Astrocyte (in vitro differentiated cells and primary cell): ENCODE results near the gene TNNI3K. TPM values are rescaled to one million over a fixed set of nuclear protein-coding genes. Genes with fewer than 3 reads are reported as not detected.

Source experiments
- DNase-seq: peaks from one replicate; pipeline ENCODE4 v3.0.0-alpha.2; 2010; ENCODE audit warnings: low read depth
- FAIRE-seq: peaks from 2 replicates; lab custom pipeline; 2011; peaks lifted over from hg19 to GRCh38; lab: Jason Lieb, UNC
- H2AFZ ChIP-seq: 2 replicates; pipeline ENCODE4 v1.6.0; 2012; ENCODE audit warnings: low read depth, low read length, inconsistent platforms
- H3K27ac ChIP-seq: 2 replicates; pipeline ENCODE4 v1.5.1; 2011; ENCODE audit warnings: low read depth, low read length, inconsistent platforms
- H3K27me3 ChIP-seq: 2 replicates; pipeline ENCODE4 v1.6.0; 2011; ENCODE audit warnings: low read length, inconsistent platforms; ENCODE audit not compliant: insufficient read depth
- H3K36me3 ChIP-seq: 2 replicates; pipeline ENCODE4 v1.5.1; 2011; ENCODE audit warnings: low read length, inconsistent platforms; ENCODE audit not compliant: insufficient read depth
- H3K4me1 ChIP-seq: 2 replicates; pipeline ENCODE4 v1.5.1; 2011; ENCODE audit warnings: low read length, inconsistent platforms; ENCODE audit not compliant: insufficient read depth
- H3K4me2 ChIP-seq: 2 replicates; pipeline ENCODE4 v1.6.0; 2012; ENCODE audit warnings: low read length, inconsistent platforms
- H3K4me3 ChIP-seq: 2 replicates; pipeline ENCODE4 v1.5.1; 2011; ENCODE audit warnings: low read depth, mild to moderate bottlenecking, low read length, inconsistent platforms; ENCODE audit not compliant: insufficient read depth
- H3K79me2 ChIP-seq: 2 replicates; pipeline ENCODE4 v1.6.0; 2012; ENCODE audit warnings: mild to moderate bottlenecking, low read length, inconsistent platforms; ENCODE audit not compliant: insufficient read depth
- H3K9ac ChIP-seq: 2 replicates; pipeline ENCODE4 v1.6.0; 2012; ENCODE audit warnings: mild to moderate bottlenecking, low read length, inconsistent platforms
- H3K9me3 ChIP-seq: 2 replicates; pipeline ENCODE4 v1.5.1; 2012; ENCODE audit warnings: low read depth, mild to moderate bottlenecking, low read length, inconsistent platforms; ENCODE audit not compliant: insufficient read depth
- H4K20me1 ChIP-seq: 2 replicates; pipeline ENCODE4 v1.6.0; 2012; ENCODE audit warnings: low read length, inconsistent platforms; ENCODE audit not compliant: insufficient read depth
- H3K27ac Mint-ChIP-seq: one replicate; pipeline ENCODE4 v1.8.0; 2021; ENCODE audit warnings: mild to moderate bottlenecking, mixed read lengths; ENCODE audit not compliant: unreplicated experiment
- H3K27me3 Mint-ChIP-seq: one replicate; pipeline ENCODE4 v1.8.0; 2021; ENCODE audit warnings: low read depth, mixed read lengths; ENCODE audit not compliant: unreplicated experiment
- H3K36me3 Mint-ChIP-seq: one replicate; pipeline ENCODE4 v1.8.0; 2021; ENCODE audit warnings: low read depth, mixed read lengths; ENCODE audit not compliant: unreplicated experiment
- H3K4me1 Mint-ChIP-seq: one replicate; pipeline ENCODE4 v1.8.0; 2021; ENCODE audit warnings: low read depth, mixed read lengths; ENCODE audit not compliant: unreplicated experiment
- H3K4me3 Mint-ChIP-seq: one replicate; pipeline ENCODE4 v1.8.0; 2021; ENCODE audit warnings: mild to moderate bottlenecking, moderate library complexity, mixed read lengths; ENCODE audit not compliant: unreplicated experiment
- H3K9me3 Mint-ChIP-seq: one replicate; pipeline ENCODE4 v1.8.0; 2021; ENCODE audit warnings: mild to moderate bottlenecking, mixed read lengths; ENCODE audit not compliant: unreplicated experiment
- CTCF ChIP-seq: IDR thresholded peaks from 2 replicates; pipeline ENCODE4 v1.5.1; 2011; ENCODE audit warnings: low read depth, mild to moderate bottlenecking, inconsistent platforms, low read length, moderate library complexity; ENCODE audit not compliant: insufficient read depth
- EZH2 ChIP-seq: IDR thresholded peaks from 2 replicates; pipeline ENCODE4 v1.6.1; 2012; ENCODE audit warnings: mild to moderate bottlenecking, low read length, inconsistent platforms; ENCODE audit not compliant: insufficient read depth
- total RNA-seq: library from RNA; stranded (reverse); gene quantifications from 2 replicates; pipeline ENCODE4 v1.2.1, GENCODE V29; 2021

Gene TNNI3K
- total RNA-seq, 1 donor from 2014 or later: 0.45 TPM

GRCh38 chr1:74463333-74463988, 228.3 kb downstream of the TNNI3K start:
- Mint-ChIP-seq H3K27ac (peak overlapping the region; percentile 91), H3K27me3 (no peaks in the 10 kb centered on the region), H3K4me3 (no peak overlapping the region), H3K36me3 (no peaks in the 10 kb centered on the region), H3K9me3 (no peaks in the 10 kb centered on the region), H3K4me1 (peaks cover 15% of the 10 kb centered on the region)
- DNase-seq: peak; percentile 58
- FAIRE-seq: no peak
- H3K4me2 ChIP-seq: peak overlapping the region; percentile 39
- no peak overlapping the region for H3K4me3 ChIP-seq
- H3K9ac ChIP-seq: no peak overlapping the region
- H3K27me3 ChIP-seq: no peaks in the 10 kb centered on the region
- H3K36me3 ChIP-seq: no peaks in the 10 kb centered on the region
- H3K9me3 ChIP-seq: no peaks in the 10 kb centered on the region
- H3K4me1 ChIP-seq: peaks cover 8% of the 10 kb centered on the region
- no peak overlapping the region for H2AFZ ChIP-seq
- no peak for TF ChIP-seq CTCF
- no peak for TF ChIP-seq EZH2
- no peak overlapping the region for H3K27ac ChIP-seq
- no peaks in the 10 kb centered on the region for H3K79me2 ChIP-seq
- H4K20me1 ChIP-seq: no peaks in the 10 kb centered on the region

- Mint-ChIP-seq H3K27ac (peak overlapping the region; percentile 91), H3K4me1 (peaks cover 15% of the 10 kb centered on the region), H3K36me3 (no peaks in the 10 kb centered on the region), H3K9me3 (no peaks in the 10 kb centered on the region), H3K4me3 (no peak overlapping the region), H3K27me3 (no peaks in the 10 kb centered on the region)
- Histone ChIP-seq H4K20me1 (no peaks in the 10 kb centered on the region), H3K36me3 (no peaks in the 10 kb centered on the region), H3K9ac (no peak overlapping the region), H3K27me3 (no peaks in the 10 kb centered on the region), H3K79me2 (no peaks in the 10 kb centered on the region), H3K27ac (no peak overlapping the region), H3K4me2 (peak overlapping the region; percentile 39), H2AFZ (no peak overlapping the region), H3K4me3 (no peak overlapping the region), H3K4me1 (peaks cover 8% of the 10 kb centered on the region), H3K9me3 (no peaks in the 10 kb centered on the region)
- FAIRE-seq (no peak), DNase-seq (no peak)
- TF ChIP-seq CTCF (no peak), EZH2 (no peak)
Measured at GRCh38 chr1:74464037-74464436, 228.8 kb downstream of the TNNI3K start.

GRCh38 chr1:74465193-74465681, 230.1 kb downstream of the TNNI3K start:
- H3K9me3 Mint-ChIP-seq: no peaks in the 10 kb centered on the region
- Histone ChIP-seq H3K79me2 (no peaks in the 10 kb centered on the region), H2AFZ (no peak overlapping the region), H3K4me3 (no peak overlapping the region), H3K27me3 (no peaks in the 10 kb centered on the region), H4K20me1 (no peaks in the 10 kb centered on the region), H3K9ac (no peak overlapping the region), H3K9me3 (no peaks in the 10 kb centered on the region), H3K4me1 (peaks cover 8% of the 10 kb centered on the region), H3K36me3 (no peaks in the 10 kb centered on the region), H3K27ac (no peak overlapping the region), H3K4me2 (no peak overlapping the region)
- no peaks in the 10 kb centered on the region for H3K36me3 Mint-ChIP-seq
- TF ChIP-seq CTCF: no peak
- no peak for TF ChIP-seq EZH2
- DNase-seq: no peak
- no peaks in the 10 kb centered on the region for H3K27me3 Mint-ChIP-seq
- peaks cover 15% of the 10 kb centered on the region for H3K4me1 Mint-ChIP-seq
- H3K27ac Mint-ChIP-seq: no peak overlapping the region
- no peak overlapping the region for H3K4me3 Mint-ChIP-seq
- no peak for FAIRE-seq
